GM18873 (cell line): Measurements from ENCODE around the gene NUDT8.
"Not testable (repeated sequence)": the region's sequence is repeated elsewhere in the genome, so short reads cannot be mapped to it uniquely, and the experiment has no call there.

Experiments used
- ATAC-seq: cut with Tn5 transposase; IDR thresholded peaks from one replicate; pipeline ENCODE4 v1.9.1; 2021; ENCODE audit warnings: mild to moderate bottlenecking, moderate library complexity, moderate number of reproducible peaks; ENCODE audit not compliant: unreplicated experiment, low FRiP score

Gene NUDT8

GRCh38 chr11:67596753-67597300, 32.9 kb downstream of the NUDT8 start:
- ATAC-seq: no peak

- no peak for ATAC-seq
These were observed 35.3 kb downstream of the NUDT8 start for GRCh38 chr11:67594480-67594879.

- no peak for ATAC-seq
These were observed 36.2 kb downstream of the NUDT8 start for GRCh38 chr11:67593565-67593905.

GRCh38 chr11:67592880-67593564, 36.7 kb downstream of the NUDT8 start:
- no peak for ATAC-seq

GRCh38 chr11:67588899-67589415, 40.8 kb downstream of the NUDT8 start:
- ATAC-seq: not testable (repeated sequence)

- peak; percentile 21 for ATAC-seq
These were observed 41.6 kb downstream of the NUDT8 start for GRCh38 chr11:67588136-67588503.

- no peak for ATAC-seq
These were observed 43.0 kb downstream of the NUDT8 start for GRCh38 chr11:67586568-67587250.

- ATAC-seq: no peak
These were observed 43.8 kb downstream of the NUDT8 start for GRCh38 chr11:67585911-67586310.

GRCh38 chr11:67584881-67585873, 44.6 kb downstream of the NUDT8 start:
- ATAC-seq: no peak

GRCh38 chr11:67584205-67584880, 45.4 kb downstream of the NUDT8 start:
- no peak for ATAC-seq

GRCh38 chr11:67583247-67584204, 46.2 kb downstream of the NUDT8 start, which contains the start of gene GSTP1:
Gene GSTP1 (plus strand): TSS chr11:67583812. CDS start chr11:67583844, 32 bp downstream.
- no peak for ATAC-seq

- ATAC-seq: no peak
These were observed 47.7 kb downstream of the NUDT8 start for GRCh38 chr11:67582011-67582410.

- no peak for ATAC-seq
These were observed 48.3 kb downstream of the NUDT8 start for GRCh38 chr11:67581469-67581868.

GRCh38 chr11:67577951-67578350, 51.8 kb downstream of the NUDT8 start:
- no peak for ATAC-seq
